Measurements from ENCODE around the gene CCL27.

- no peak for TF ChIP-seq CTCF (IDR thresholded peaks at IDR 0.05)
- no peak for TF ChIP-seq POLR2A (IDR thresholded peaks at IDR 0.05)
- TF ChIP-seq EP300 (IDR thresholded peaks at IDR 0.05): no peak
These were observed 38.9 kb downstream of the CCL27 start for GRCh38 chr9:34623374-34624235.
